ENCODE measurements around the gene RNF8. TPM values are rescaled to one million over a fixed set of nuclear protein-coding genes. Genes with fewer than 3 reads are reported as not detected.
"Not testable (repeated sequence)": the region's sequence is repeated elsewhere in the genome, so short reads cannot be mapped to it uniquely, and the experiment has no call there.

Gene RNF8
- total and polyA plus RNA-seq, 2 donors (not counting 1 experiment from before 2014, with no cell fraction given) = 19.5 to 20.6 TPM

GRCh38 chr6:37343248-37343647 lies 10.5 kb upstream of the RNF8 start:
- TF ChIP-seq CTCF (conservative IDR thresholded peaks at IDR 0.05 in 1 of 2, IDR thresholded peaks at IDR 0.05 in 1 of 2; ENCODE audit: low read depth in 1 of 2, low read length in 2 of 2) (no peak), EZH2 (IDR thresholded peaks at IDR 0.05; ENCODE audit: low read length, missing control alignments) (no peak)
- DNase-seq (ENCODE audit: low read depth in 2 of 2) = no peak
- Histone ChIP-seq H3K4me2 (ENCODE audit: extremely low read depth, insufficient read depth, low read length) (no peak overlapping the region), H3K27ac (ENCODE audit: insufficient read depth, low read length) (no peak overlapping the region), H3K36me3 (ENCODE audit: control insufficient read depth, insufficient read depth, low read length) (no peaks in the 10 kb centered on the region), H3K4me3 (replicated peaks in 1 of 4; ENCODE audit: control extremely low read depth in 1 of 4, insufficient read depth in 1 of 4, low read depth in 3 of 4, low read length in 4 of 4) (no peak overlapping the region), H3K4me1 (ENCODE audit: control insufficient read depth, extremely low read depth, insufficient read depth, low read length) (peaks cover 3% of the 10 kb centered on the region), H3K9ac (ENCODE audit: insufficient read depth, low read length) (no peak overlapping the region), H3K27me3 (ENCODE audit: control insufficient read depth, insufficient read depth, low read length) (peaks cover 3% of the 10 kb centered on the region), H4K20me1 (ENCODE audit: control insufficient read depth, extremely low read depth, insufficient read depth, low read length) (no peaks in the 10 kb centered on the region), H3K9me3 (ENCODE audit: control insufficient read depth, insufficient read depth, low read depth, low read length) (no peaks in the 10 kb centered on the region), H3K79me2 (ENCODE audit: control insufficient read depth, insufficient read depth, low read length) (no peaks in the 10 kb centered on the region), H2AFZ (ENCODE audit: low read length) (no peak overlapping the region)

GRCh38 chr6:37344308-37344707 lies 9.5 kb upstream of the RNF8 start:
- Histone ChIP-seq H3K4me3 (replicated peaks in 1 of 4; ENCODE audit: control extremely low read depth in 1 of 4, insufficient read depth in 1 of 4, low read depth in 3 of 4, low read length in 4 of 4) (no peak overlapping the region), H3K9me3 (ENCODE audit: control insufficient read depth, insufficient read depth, low read depth, low read length) (no peaks in the 10 kb centered on the region), H3K27me3 (ENCODE audit: control insufficient read depth, insufficient read depth, low read length) (peaks cover 3% of the 10 kb centered on the region), H3K27ac (ENCODE audit: insufficient read depth, low read length) (no peak overlapping the region), H3K36me3 (ENCODE audit: control insufficient read depth, insufficient read depth, low read length) (no peaks in the 10 kb centered on the region), H3K79me2 (ENCODE audit: control insufficient read depth, insufficient read depth, low read length) (no peaks in the 10 kb centered on the region), H2AFZ (ENCODE audit: low read length) (no peak overlapping the region), H3K4me2 (ENCODE audit: extremely low read depth, insufficient read depth, low read length) (no peak overlapping the region), H3K9ac (ENCODE audit: insufficient read depth, low read length) (no peak overlapping the region), H4K20me1 (ENCODE audit: control insufficient read depth, extremely low read depth, insufficient read depth, low read length) (no peaks in the 10 kb centered on the region), H3K4me1 (ENCODE audit: control insufficient read depth, extremely low read depth, insufficient read depth, low read length) (peaks cover 3% of the 10 kb centered on the region)
- TF ChIP-seq EZH2 (IDR thresholded peaks at IDR 0.05; ENCODE audit: low read length, missing control alignments) (no peak), CTCF (conservative IDR thresholded peaks at IDR 0.05 in 1 of 2, IDR thresholded peaks at IDR 0.05 in 1 of 2; ENCODE audit: low read depth in 1 of 2, low read length in 2 of 2) (no peak)
- DNase-seq (ENCODE audit: low read depth in 2 of 2) = no peak

- H3K27ac ChIP-seq (ENCODE audit: insufficient read depth, low read length); H3K9me3 ChIP-seq (ENCODE audit: control insufficient read depth, insufficient read depth, low read depth, low read length); H3K36me3 ChIP-seq (ENCODE audit: control insufficient read depth, insufficient read depth, low read length); H3K9ac ChIP-seq (ENCODE audit: insufficient read depth, low read length); H3K79me2 ChIP-seq (ENCODE audit: control insufficient read depth, insufficient read depth, low read length); H3K4me2 ChIP-seq (ENCODE audit: extremely low read depth, insufficient read depth, low read length); H3K4me3 ChIP-seq (replicated peaks in 1 of 4; ENCODE audit: control extremely low read depth in 1 of 4, insufficient read depth in 1 of 4, low read depth in 3 of 4, low read length in 4 of 4); H4K20me1 ChIP-seq (ENCODE audit: control insufficient read depth, extremely low read depth, insufficient read depth, low read length); H2AFZ ChIP-seq (ENCODE audit: low read length); H3K27me3 ChIP-seq (ENCODE audit: control insufficient read depth, insufficient read depth, low read length); H3K4me1 ChIP-seq (ENCODE audit: control insufficient read depth, extremely low read depth, insufficient read depth, low read length); DNase-seq (ENCODE audit: low read depth in 2 of 2): not testable (repeated sequence)
Measured at GRCh38 chr6:37345804-37346203, 8.0 kb upstream of the RNF8 start.

All from fibroblast of lung (primary cell).